Measurements from ENCODE around the gene KCTD14.
A peak's percentile ranks its signal among the peaks of the same experiment; 100 is the strongest.
"Not testable (repeated sequence)": the region's sequence is repeated elsewhere in the genome, so short reads cannot be mapped to it uniquely, and the experiment has no call there.

The KCTD14 gene

DNA sequence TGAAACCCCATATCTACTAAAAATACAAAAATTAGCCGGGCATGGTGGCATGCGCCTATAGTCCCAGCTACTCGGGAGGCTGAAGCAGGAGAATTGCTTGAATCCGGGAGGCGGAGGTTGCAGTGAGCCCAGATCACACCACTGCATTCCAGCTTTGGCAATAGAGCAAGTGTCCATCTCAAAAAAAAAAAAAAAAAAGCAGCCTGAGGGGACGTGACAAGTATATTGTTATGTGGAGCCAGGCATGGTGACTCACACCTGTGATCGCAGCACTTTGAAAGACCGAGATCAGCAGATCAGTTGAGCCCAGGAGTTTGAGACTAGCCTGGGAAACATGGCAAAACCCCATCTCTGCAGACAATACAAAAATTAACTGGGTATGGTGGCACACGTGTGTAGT, 5.3 kb upstream of the KCTD14 start:
- not testable (repeated sequence) for H3K56ac ChIP-seq (ENCODE audit: low read length); H2BK120ac ChIP-seq (ENCODE audit: low read depth, low read length); H4K5ac ChIP-seq (ENCODE audit: low read length); H3K23ac ChIP-seq (ENCODE audit: low read length); H3K9ac ChIP-seq (ENCODE audit: low read length); H3K79me2 ChIP-seq (ENCODE audit: control insufficient read depth, insufficient read depth, low read length); H3K4me1 ChIP-seq (ENCODE audit: control insufficient read depth, low read depth, low read length); H3K27ac ChIP-seq (ENCODE audit: low read depth, low read length); H2BK5ac ChIP-seq (ENCODE audit: low read length); H3K4me2 ChIP-seq (ENCODE audit: low read length); H3K4ac ChIP-seq (ENCODE audit: low read depth, low read length); H4K8ac ChIP-seq (ENCODE audit: low read depth, low read length); H3K4me3 ChIP-seq (ENCODE audit: low read length); H2AK5ac ChIP-seq (ENCODE audit: low read length); H3K79me1 ChIP-seq (ENCODE audit: low read length); H3K18ac ChIP-seq (ENCODE audit: low read length); H2BK15ac ChIP-seq (replicated peaks; ENCODE audit: low read depth); H3K27me3 ChIP-seq (ENCODE audit: insufficient read depth, low read length, poor library complexity); H3K36me3 ChIP-seq (ENCODE audit: control insufficient read depth, insufficient read depth, low read length)
- peak; percentile 54 for DNase-seq
- WGBS (ENCODE audit: extremely low coverage, insufficient coverage, low lambda C conversion rate): no CpG with 5 or more reads among the region's 9 CpGs

DNA sequence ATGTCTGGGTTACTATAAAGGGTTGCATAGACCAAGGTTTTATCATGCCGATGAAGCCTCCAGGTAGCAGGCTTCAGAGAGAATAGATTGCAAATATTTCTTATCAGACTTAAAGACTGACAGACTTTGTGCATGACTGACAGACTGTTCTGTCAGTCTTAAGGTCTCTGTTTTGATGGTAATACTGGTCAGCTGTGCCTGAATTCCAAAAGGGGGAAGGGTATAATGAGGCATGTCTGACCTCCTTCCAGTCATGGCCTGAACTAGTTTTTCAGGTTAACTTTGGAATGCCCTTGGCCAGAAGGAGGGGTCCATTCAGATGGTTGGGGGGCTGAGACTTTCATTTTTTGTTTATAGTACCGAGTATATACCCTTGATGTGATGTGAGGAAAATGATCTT, 4.7 kb upstream of the KCTD14 start:
- Histone ChIP-seq H4K8ac (ENCODE audit: low read depth, low read length) (no peak overlapping the region), H3K4me3 (ENCODE audit: low read length) (no peak overlapping the region), H3K4me2 (ENCODE audit: low read length) (no peak overlapping the region), H4K5ac (ENCODE audit: low read length) (no peak overlapping the region), H3K79me1 (ENCODE audit: low read length) (no peaks in the 10 kb centered on the region), H3K79me2 (ENCODE audit: control insufficient read depth, insufficient read depth, low read length) (no peaks in the 10 kb centered on the region), H3K9ac (ENCODE audit: low read length) (no peak overlapping the region), H3K27ac (ENCODE audit: low read depth, low read length) (no peak overlapping the region), H2BK15ac (replicated peaks; ENCODE audit: low read depth) (no peak overlapping the region), H3K56ac (ENCODE audit: low read length) (no peak overlapping the region), H2BK120ac (ENCODE audit: low read depth, low read length) (no peak overlapping the region), H3K36me3 (ENCODE audit: control insufficient read depth, insufficient read depth, low read length) (no peaks in the 10 kb centered on the region), H3K23ac (ENCODE audit: low read length) (no peak overlapping the region), H3K4me1 (ENCODE audit: control insufficient read depth, low read depth, low read length) (no peaks in the 10 kb centered on the region), H3K27me3 (ENCODE audit: insufficient read depth, low read length, poor library complexity) (no peaks in the 10 kb centered on the region), H3K18ac (ENCODE audit: low read length) (no peak overlapping the region), H2AK5ac (ENCODE audit: low read length) (no peak overlapping the region), H3K4ac (ENCODE audit: low read depth, low read length) (no peak overlapping the region), H2BK5ac (ENCODE audit: low read length) (no peak overlapping the region)
- DNase-seq: no peak
- WGBS (ENCODE audit: extremely low coverage, insufficient coverage, low lambda C conversion rate): no CpG with 5 or more reads among the region's 2 CpGs

DNA sequence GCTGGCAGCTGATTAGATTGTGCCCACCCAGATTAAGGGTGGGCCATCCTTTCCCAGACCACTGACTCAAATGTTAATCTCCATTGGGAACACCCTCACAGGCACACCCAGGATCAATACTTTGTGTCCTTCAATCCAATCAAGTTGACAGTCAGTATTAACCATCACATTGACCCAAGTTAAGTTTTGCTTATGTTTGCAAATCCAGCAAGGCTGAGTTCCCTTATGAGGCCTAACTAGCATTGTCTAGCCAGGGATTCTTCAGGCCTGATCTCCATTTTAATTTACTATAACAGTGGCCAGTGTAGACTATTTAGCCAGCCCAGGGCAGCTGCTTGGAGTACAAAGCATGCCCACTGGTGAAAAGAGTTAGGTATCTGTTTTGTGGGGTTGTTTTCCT, 2.3 kb upstream of the KCTD14 start:
- H3K36me3 ChIP-seq (ENCODE audit: control insufficient read depth, insufficient read depth, low read length): no peaks in the 10 kb centered on the region
- H3K4me3 ChIP-seq (ENCODE audit: low read length): no peak overlapping the region
- H3K9ac ChIP-seq (ENCODE audit: low read length): no peak overlapping the region
- H2BK120ac ChIP-seq (ENCODE audit: low read depth, low read length): no peak overlapping the region
- H3K79me2 ChIP-seq (ENCODE audit: control insufficient read depth, insufficient read depth, low read length): no peaks in the 10 kb centered on the region
- H4K5ac ChIP-seq (ENCODE audit: low read length): no peak overlapping the region
- H3K18ac ChIP-seq (ENCODE audit: low read length): no peak overlapping the region
- no peak overlapping the region for H2BK5ac ChIP-seq (ENCODE audit: low read length)
- no peaks in the 10 kb centered on the region for H3K27me3 ChIP-seq (ENCODE audit: insufficient read depth, low read length, poor library complexity)
- no peak overlapping the region for H3K4me2 ChIP-seq (ENCODE audit: low read length)
- no peak overlapping the region for H4K8ac ChIP-seq (ENCODE audit: low read depth, low read length)
- H3K4me1 ChIP-seq (ENCODE audit: control insufficient read depth, low read depth, low read length): peaks cover 2% of the 10 kb centered on the region
- no peak overlapping the region for H2AK5ac ChIP-seq (ENCODE audit: low read length)
- peaks cover 5% of the 10 kb centered on the region for H3K79me1 ChIP-seq (ENCODE audit: low read length)
- DNase-seq: no peak
- H2BK15ac ChIP-seq (replicated peaks; ENCODE audit: low read depth): no peak overlapping the region
- no peak overlapping the region for H3K27ac ChIP-seq (ENCODE audit: low read depth, low read length)
- no peak overlapping the region for H3K56ac ChIP-seq (ENCODE audit: low read length)
- H3K23ac ChIP-seq (ENCODE audit: low read length): no peak overlapping the region
- no peak overlapping the region for H3K4ac ChIP-seq (ENCODE audit: low read depth, low read length)

DNA sequence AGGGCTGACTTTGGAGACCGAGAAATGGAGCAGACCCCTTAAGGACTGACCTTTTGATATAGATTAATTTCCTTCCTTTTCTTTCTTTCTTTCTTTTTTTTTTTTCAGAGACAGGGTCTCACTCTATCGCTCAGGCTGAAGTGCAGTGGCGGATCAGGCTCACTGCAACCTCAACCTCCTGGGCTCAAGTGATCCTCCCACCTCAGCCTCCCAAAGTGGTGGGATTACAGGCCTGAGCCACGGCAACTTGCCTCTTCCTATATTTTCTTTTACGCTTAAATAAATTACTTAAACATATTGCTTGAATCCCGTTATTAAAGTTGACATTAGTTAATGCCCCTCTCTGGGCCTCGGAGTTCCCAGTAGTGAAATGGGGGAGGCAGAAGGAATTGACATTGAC, 350 bp upstream of the KCTD14 start:
- H2AK5ac ChIP-seq (ENCODE audit: low read length): no peak overlapping the region
- peak overlapping the region; percentile 87 for H3K56ac ChIP-seq (ENCODE audit: low read length)
- H3K79me2 ChIP-seq (ENCODE audit: control insufficient read depth, insufficient read depth, low read length): no peaks in the 10 kb centered on the region
- H3K4me2 ChIP-seq (ENCODE audit: low read length): peak overlapping the region; percentile 56
- H3K23ac ChIP-seq (ENCODE audit: low read length): no peak overlapping the region
- peak overlapping the region; percentile 45 for H3K4me3 ChIP-seq (ENCODE audit: low read length)
- H3K4ac ChIP-seq (ENCODE audit: low read depth, low read length): no peak overlapping the region
- H3K4me1 ChIP-seq (ENCODE audit: control insufficient read depth, low read depth, low read length): peaks cover 2% of the 10 kb centered on the region
- no peak for DNase-seq
- H3K9ac ChIP-seq (ENCODE audit: low read length): peak overlapping the region; percentile 76
- no peak overlapping the region for H2BK120ac ChIP-seq (ENCODE audit: low read depth, low read length)
- no peaks in the 10 kb centered on the region for H3K27me3 ChIP-seq (ENCODE audit: insufficient read depth, low read length, poor library complexity)
- no peak overlapping the region for H3K18ac ChIP-seq (ENCODE audit: low read length)
- H4K8ac ChIP-seq (ENCODE audit: low read depth, low read length): no peak overlapping the region
- no peak overlapping the region for H4K5ac ChIP-seq (ENCODE audit: low read length)
- no peaks in the 10 kb centered on the region for H3K36me3 ChIP-seq (ENCODE audit: control insufficient read depth, insufficient read depth, low read length)
- WGBS (ENCODE audit: extremely low coverage, insufficient coverage, low lambda C conversion rate): no CpG with 5 or more reads among the region's 7 CpGs
- no peak overlapping the region for H3K27ac ChIP-seq (ENCODE audit: low read depth, low read length)
- H2BK15ac ChIP-seq (replicated peaks; ENCODE audit: low read depth): no peak overlapping the region
- peaks cover 5% of the 10 kb centered on the region for H3K79me1 ChIP-seq (ENCODE audit: low read length)
- no peak overlapping the region for H2BK5ac ChIP-seq (ENCODE audit: low read length)

DNA sequence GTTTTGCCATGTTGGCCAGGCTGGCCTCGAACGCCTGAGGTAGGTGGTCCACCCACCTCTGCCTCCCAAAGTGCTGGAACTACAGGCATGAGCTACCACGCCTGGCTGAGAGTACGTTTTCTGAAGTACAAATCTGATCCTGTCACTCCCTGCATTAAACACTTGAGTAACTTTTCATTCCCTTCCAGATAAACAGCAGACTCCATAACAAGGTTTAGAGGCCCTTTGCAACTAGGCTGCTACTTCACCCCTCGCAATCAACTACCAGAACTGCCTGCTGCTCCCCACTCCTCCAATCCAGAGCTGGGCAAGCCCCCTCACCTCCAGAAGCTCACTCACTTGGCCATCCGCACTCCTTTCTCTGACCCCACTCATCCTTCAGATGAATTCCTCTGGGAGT, 1.5 kb downstream of the KCTD14 start:
- Histone ChIP-seq H3K79me1 (ENCODE audit: low read length) (peaks cover 5% of the 10 kb centered on the region), H3K4me1 (ENCODE audit: control insufficient read depth, low read depth, low read length) (peaks cover 2% of the 10 kb centered on the region), H2AK5ac (ENCODE audit: low read length) (peak overlapping the region; percentile 78), H3K4ac (ENCODE audit: low read depth, low read length) (no peak overlapping the region), H3K23ac (ENCODE audit: low read length) (no peak overlapping the region), H2BK15ac (replicated peaks; ENCODE audit: low read depth) (no peak overlapping the region), H3K27ac (ENCODE audit: low read depth, low read length) (no peak overlapping the region), H3K4me2 (ENCODE audit: low read length) (no peak overlapping the region), H3K79me2 (ENCODE audit: control insufficient read depth, insufficient read depth, low read length) (no peaks in the 10 kb centered on the region), H3K9ac (ENCODE audit: low read length) (peak overlapping the region; percentile 76), H4K5ac (ENCODE audit: low read length) (no peak overlapping the region), H3K36me3 (ENCODE audit: control insufficient read depth, insufficient read depth, low read length) (peaks cover 2% of the 10 kb centered on the region), H3K27me3 (ENCODE audit: insufficient read depth, low read length, poor library complexity) (no peaks in the 10 kb centered on the region), H2BK120ac (ENCODE audit: low read depth, low read length) (no peak overlapping the region), H2BK5ac (ENCODE audit: low read length) (no peak overlapping the region), H3K56ac (ENCODE audit: low read length) (peak overlapping the region; percentile 34), H4K8ac (ENCODE audit: low read depth, low read length) (no peak overlapping the region), H3K4me3 (ENCODE audit: low read length) (no peak overlapping the region), H3K18ac (ENCODE audit: low read length) (no peak overlapping the region)
- WGBS (ENCODE audit: extremely low coverage, insufficient coverage, low lambda C conversion rate): no CpG with 5 or more reads among the region's 6 CpGs
- DNase-seq: no peak

DNA sequence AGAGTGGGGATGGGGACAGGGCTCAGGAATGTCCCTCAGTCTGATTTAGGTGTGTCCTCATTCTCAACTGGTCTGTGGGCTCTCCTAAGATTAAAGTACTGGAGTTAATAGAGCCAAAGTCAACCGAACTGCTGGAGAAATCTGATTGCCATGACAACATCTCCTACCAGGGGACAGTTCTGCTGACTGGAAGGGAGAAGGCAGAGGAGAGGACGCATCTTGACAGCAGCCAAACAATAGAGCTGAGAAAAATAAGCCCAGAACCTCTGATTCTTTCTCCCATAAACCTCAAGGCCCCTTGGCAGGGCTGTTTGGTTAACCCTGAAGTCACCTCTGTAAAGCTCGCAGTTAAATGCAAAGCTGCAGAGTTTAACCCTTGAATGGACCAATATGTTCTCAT, 2.8 kb downstream of the KCTD14 start:
- no peak overlapping the region for H3K27ac ChIP-seq (ENCODE audit: low read depth, low read length)
- H3K9ac ChIP-seq (ENCODE audit: low read length): no peak overlapping the region
- peaks cover 5% of the 10 kb centered on the region for H3K79me1 ChIP-seq (ENCODE audit: low read length)
- WGBS (ENCODE audit: extremely low coverage, insufficient coverage, low lambda C conversion rate): no CpG with 5 or more reads among the region's 3 CpGs
- no peak overlapping the region for H2AK5ac ChIP-seq (ENCODE audit: low read length)
- H3K4me1 ChIP-seq (ENCODE audit: control insufficient read depth, low read depth, low read length): peaks cover 2% of the 10 kb centered on the region
- no peak overlapping the region for H3K4me2 ChIP-seq (ENCODE audit: low read length)
- H3K4me3 ChIP-seq (ENCODE audit: low read length): no peak overlapping the region
- H3K23ac ChIP-seq (ENCODE audit: low read length): no peak overlapping the region
- no peak overlapping the region for H3K56ac ChIP-seq (ENCODE audit: low read length)
- no peak overlapping the region for H2BK5ac ChIP-seq (ENCODE audit: low read length)
- no peak overlapping the region for H2BK15ac ChIP-seq (replicated peaks; ENCODE audit: low read depth)
- no peak overlapping the region for H3K18ac ChIP-seq (ENCODE audit: low read length)
- no peak overlapping the region for H4K8ac ChIP-seq (ENCODE audit: low read depth, low read length)
- no peak overlapping the region for H4K5ac ChIP-seq (ENCODE audit: low read length)
- no peaks in the 10 kb centered on the region for H3K27me3 ChIP-seq (ENCODE audit: insufficient read depth, low read length, poor library complexity)
- DNase-seq: no peak
- peaks cover 3% of the 10 kb centered on the region for H3K36me3 ChIP-seq (ENCODE audit: control insufficient read depth, insufficient read depth, low read length)
- no peak overlapping the region for H2BK120ac ChIP-seq (ENCODE audit: low read depth, low read length)
- H3K4ac ChIP-seq (ENCODE audit: low read depth, low read length): no peak overlapping the region
- no peaks in the 10 kb centered on the region for H3K79me2 ChIP-seq (ENCODE audit: control insufficient read depth, insufficient read depth, low read length)
